ENCODE measurements around the gene RALGAPA1.

The RALGAPA1 gene

GRCh38 chr14:35532783-35533356 lies 276.2 kb downstream of the RALGAPA1 start:
- no peak overlapping the region for H3K4me2 ChIP-seq (ENCODE audit: insufficient read depth, low read length)
- H3K27me3 ChIP-seq (ENCODE audit: insufficient read depth, low read length, poor library complexity): no peaks in the 10 kb centered on the region
- no peak overlapping the region for H2AFZ ChIP-seq (ENCODE audit: low read depth, low read length)
- no peak for TF ChIP-seq EZH2 (IDR thresholded peaks at IDR 0.05; ENCODE audit: borderline replicate concordance, low read depth, low read length, severe bottlenecking)
- TF ChIP-seq CTCF (IDR thresholded peaks at IDR 0.05; ENCODE audit: borderline replicate concordance, extremely low read depth, low read length, poor library complexity, severe bottlenecking): no peak
- H3K36me3 ChIP-seq (ENCODE audit: insufficient read depth, low read length): no peaks in the 10 kb centered on the region
- H3K4me1 ChIP-seq (ENCODE audit: insufficient read depth, low read length): no peaks in the 10 kb centered on the region
- DNase-seq (no peak), ATAC-seq (ENCODE audit: insufficient read depth, low read depth) (no peak)
- no peak overlapping the region for H3K27ac ChIP-seq (ENCODE audit: low read length)
- H3K9ac ChIP-seq (ENCODE audit: low read depth, low read length): no peak overlapping the region
- no peaks in the 10 kb centered on the region for H4K20me1 ChIP-seq (ENCODE audit: insufficient read depth, low read length)
- no peaks in the 10 kb centered on the region for H3K79me2 ChIP-seq (ENCODE audit: insufficient read depth, low read length)
- no peak overlapping the region for H3K4me3 ChIP-seq (ENCODE audit: low read depth in 1 of 2, low read length in 2 of 2)
- no peaks in the 10 kb centered on the region for H3K9me3 ChIP-seq (ENCODE audit: insufficient read depth, low read length, severe bottlenecking)

- no peaks in the 10 kb centered on the region for H3K4me1 ChIP-seq (ENCODE audit: insufficient read depth, low read length)
- H3K9me3 ChIP-seq (ENCODE audit: insufficient read depth, low read length, severe bottlenecking): no peaks in the 10 kb centered on the region
- H3K79me2 ChIP-seq (ENCODE audit: insufficient read depth, low read length): no peaks in the 10 kb centered on the region
- DNase-seq (no peak), ATAC-seq (ENCODE audit: insufficient read depth, low read depth) (no peak)
- TF ChIP-seq CTCF (IDR thresholded peaks at IDR 0.05; ENCODE audit: borderline replicate concordance, extremely low read depth, low read length, poor library complexity, severe bottlenecking) (no peak), EZH2 (IDR thresholded peaks at IDR 0.05; ENCODE audit: borderline replicate concordance, low read depth, low read length, severe bottlenecking) (no peak)
- no peak overlapping the region for H3K4me3 ChIP-seq (ENCODE audit: low read depth in 1 of 2, low read length in 2 of 2)
- H3K27me3 ChIP-seq (ENCODE audit: insufficient read depth, low read length, poor library complexity): no peaks in the 10 kb centered on the region
- no peak overlapping the region for H2AFZ ChIP-seq (ENCODE audit: low read depth, low read length)
- no peak overlapping the region for H3K9ac ChIP-seq (ENCODE audit: low read depth, low read length)
- H3K27ac ChIP-seq (ENCODE audit: low read length): no peak overlapping the region
- H3K36me3 ChIP-seq (ENCODE audit: insufficient read depth, low read length): no peaks in the 10 kb centered on the region
- H4K20me1 ChIP-seq (ENCODE audit: insufficient read depth, low read length): no peaks in the 10 kb centered on the region
- H3K4me2 ChIP-seq (ENCODE audit: insufficient read depth, low read length): no peak overlapping the region
Measured at GRCh38 chr14:35531960-35532747, 276.9 kb downstream of the RALGAPA1 start.

GRCh38 chr14:35526962-35527361 lies 282.1 kb downstream of the RALGAPA1 start:
- no peaks in the 10 kb centered on the region for H4K20me1 ChIP-seq (ENCODE audit: insufficient read depth, low read length)
- no peak overlapping the region for H3K27ac ChIP-seq (ENCODE audit: low read length)
- H3K9me3 ChIP-seq (ENCODE audit: insufficient read depth, low read length, severe bottlenecking): no peaks in the 10 kb centered on the region
- no peaks in the 10 kb centered on the region for H3K4me1 ChIP-seq (ENCODE audit: insufficient read depth, low read length)
- DNase-seq (no peak), ATAC-seq (ENCODE audit: insufficient read depth, low read depth) (no peak)
- H2AFZ ChIP-seq (ENCODE audit: low read depth, low read length): no peak overlapping the region
- H3K9ac ChIP-seq (ENCODE audit: low read depth, low read length): no peak overlapping the region
- H3K36me3 ChIP-seq (ENCODE audit: insufficient read depth, low read length): no peaks in the 10 kb centered on the region
- no peak overlapping the region for H3K4me3 ChIP-seq (ENCODE audit: low read depth in 1 of 2, low read length in 2 of 2)
- no peak overlapping the region for H3K4me2 ChIP-seq (ENCODE audit: insufficient read depth, low read length)
- TF ChIP-seq EZH2 (IDR thresholded peaks at IDR 0.05; ENCODE audit: borderline replicate concordance, low read depth, low read length, severe bottlenecking) (no peak), CTCF (IDR thresholded peaks at IDR 0.05; ENCODE audit: borderline replicate concordance, extremely low read depth, low read length, poor library complexity, severe bottlenecking) (no peak)
- no peaks in the 10 kb centered on the region for H3K79me2 ChIP-seq (ENCODE audit: insufficient read depth, low read length)
- H3K27me3 ChIP-seq (ENCODE audit: insufficient read depth, low read length, poor library complexity): no peaks in the 10 kb centered on the region

All from DND-41 (cell line).